ENCODE results near the gene S100A7. TPM values are rescaled to one million over a fixed set of nuclear protein-coding genes. Genes with fewer than 3 reads are reported as not detected.

The S100A7 gene
- polyA plus RNA-seq, 3 donors: not detected

DNA sequence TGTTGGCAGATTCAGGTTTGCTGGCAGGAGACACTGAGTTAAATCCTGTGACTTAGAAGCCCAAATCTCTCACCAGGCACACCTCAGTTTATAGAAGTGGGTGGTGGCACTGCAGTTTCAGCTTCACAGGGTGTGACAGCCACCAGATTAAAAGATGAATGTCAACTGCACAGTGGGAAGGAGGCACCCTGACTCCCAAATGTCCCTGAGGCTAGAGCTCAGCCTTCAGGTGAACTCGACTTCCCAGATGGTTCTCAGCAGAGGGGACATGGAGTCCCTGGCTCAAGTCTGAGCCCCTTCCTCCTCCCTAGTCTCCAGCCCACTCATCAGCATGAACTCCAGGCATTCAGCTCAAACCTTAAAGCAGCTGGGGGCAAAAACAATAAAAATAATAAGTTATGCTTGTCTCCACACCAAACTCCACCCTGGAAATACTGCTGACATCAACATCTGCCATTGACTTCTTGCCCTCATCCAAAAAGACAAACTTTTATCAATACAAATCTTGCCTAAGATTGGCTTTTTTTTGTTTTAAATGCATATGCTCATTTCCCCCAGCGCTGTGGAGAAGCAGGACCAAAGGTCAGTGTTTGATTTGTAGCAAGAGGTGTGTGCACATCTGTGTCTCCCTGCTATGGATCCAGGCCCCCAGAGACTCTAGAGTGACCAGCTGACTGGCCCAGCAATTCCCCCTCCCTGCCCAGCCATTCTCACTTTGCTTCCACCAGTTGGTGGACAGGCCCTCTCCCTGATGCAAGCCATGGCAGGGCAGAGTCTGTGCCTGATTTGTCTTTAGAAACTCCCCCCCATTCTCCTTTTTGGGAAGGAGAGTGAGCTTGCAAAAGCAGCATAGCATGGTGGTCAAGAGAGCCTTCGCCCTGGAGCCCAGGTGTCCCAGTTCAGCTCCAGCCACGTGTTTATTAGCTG, 18.5 kb upstream of the S100A7 start:
- intact Hi-C loops (cut with micrococcal nuclease): no loop called here
- Histone ChIP-seq H3K27ac (ENCODE audit: low read depth in 1 of 2, low read length in 2 of 2) (no peak overlapping the region), H3K36me3 (replicated peaks in 1 of 2; ENCODE audit: control insufficient read depth in 1 of 2, insufficient read depth in 2 of 2, low read length in 2 of 2) (no peaks in the 10 kb centered on the region), H3K9me3 (replicated peaks in 1 of 2; ENCODE audit: control insufficient read depth in 1 of 2, insufficient read depth in 1 of 2, low read length in 2 of 2) (peaks cover 0 to under 1% of the 10 kb centered on the region in 2 donors), H3K27me3 (ENCODE audit: control insufficient read depth in 2 of 2, insufficient read depth in 2 of 2, low read length in 2 of 2) (peaks cover 0 to 10% of the 10 kb centered on the region in 2 donors), H3K4me1 (ENCODE audit: control insufficient read depth in 1 of 2, insufficient read depth in 2 of 2, low read length in 2 of 2) (no peaks in the 10 kb centered on the region), H3K4me2 (replicated peaks; ENCODE audit: extremely low read depth, low read length, poor library complexity, severe bottlenecking) (no peak overlapping the region), H3K79me2 (ENCODE audit: insufficient read depth, low read length) (no peaks in the 10 kb centered on the region), H2AFZ (ENCODE audit: insufficient read depth, low read depth, low read length, poor library complexity, severe bottlenecking) (no peak overlapping the region), H3K9ac (ENCODE audit: insufficient read depth, low read length, poor library complexity, severe bottlenecking) (no peak overlapping the region), H4K20me1 (ENCODE audit: insufficient read depth, low read length) (no peaks in the 10 kb centered on the region), H3K4me3 (replicated peaks in 1 of 3; ENCODE audit: low read depth in 2 of 3, low read length in 3 of 3) (no peak overlapping the region)
- Mint-ChIP-seq H3K27ac (peak overlapping the region in 1 of 7 donors; percentile 32), H3K4me3 (peak overlapping the region in 1 of 2 donors; percentile 18), H3K27me3 (ENCODE audit: low read depth in 3 of 3) (peaks cover 19 to 30% (median 29%) of the 10 kb centered on the region in 3 donors), H3K4me1 (no peaks in the 10 kb centered on the region), H3K9me3 (peaks cover 0 to 4% (median 2%) of the 10 kb centered on the region in 7 donors), H3K36me3 (no peaks in the 10 kb centered on the region)
- no peak for DNase-seq
- no peak for TF ChIP-seq CTCF (IDR thresholded peaks at IDR 0.05)
- 86% methylated on average over 1 of the region's 4 CpGs for WGBS (ENCODE audit: insufficient coverage)

DNA sequence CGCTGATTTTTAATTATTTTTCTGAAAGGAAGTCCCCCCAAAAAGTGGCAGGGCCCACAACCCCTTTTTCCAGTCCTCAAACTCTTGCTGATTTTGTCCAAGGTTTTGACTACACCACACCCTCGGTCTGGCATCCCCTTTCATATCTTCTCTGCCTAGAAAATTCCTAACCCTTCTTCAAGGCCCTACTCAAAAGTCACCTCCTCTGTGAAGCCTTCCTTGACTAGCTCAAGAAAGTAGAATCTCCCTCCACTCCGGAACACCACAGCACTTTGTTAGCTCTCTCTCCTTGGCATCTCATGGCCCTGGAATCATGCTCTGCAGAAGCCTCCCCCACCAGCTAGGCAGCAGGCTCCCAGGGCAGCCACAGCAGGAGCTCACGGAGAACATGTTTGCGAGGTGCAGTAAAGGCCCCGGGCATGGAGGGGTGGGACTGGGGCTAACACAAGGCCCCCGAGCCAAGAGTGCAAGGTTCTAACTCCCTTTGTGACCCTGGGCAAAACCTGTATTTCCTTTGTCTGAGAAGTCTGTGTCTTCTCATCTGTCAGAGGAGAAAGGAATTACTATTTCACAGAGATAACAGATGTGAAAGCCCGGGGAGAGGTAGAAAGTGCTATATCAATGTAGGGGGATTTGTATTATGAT, 17.7 kb upstream of the S100A7 start:
- peaks cover 0 to 10% (median 8%) of the 10 kb centered on the region in 7 donors for H3K9me3 Mint-ChIP-seq
- Histone ChIP-seq H3K79me2 (ENCODE audit: insufficient read depth, low read length) (no peaks in the 10 kb centered on the region), H3K4me2 (replicated peaks; ENCODE audit: extremely low read depth, low read length, poor library complexity, severe bottlenecking) (no peak overlapping the region), H3K27me3 (ENCODE audit: control insufficient read depth in 2 of 2, insufficient read depth in 2 of 2, low read length in 2 of 2) (peaks cover 0 to 10% of the 10 kb centered on the region in 2 donors), H3K9ac (ENCODE audit: insufficient read depth, low read length, poor library complexity, severe bottlenecking) (no peak overlapping the region), H3K9me3 (replicated peaks in 1 of 2; ENCODE audit: control insufficient read depth in 1 of 2, insufficient read depth in 1 of 2, low read length in 2 of 2) (peaks cover 4 to 8% of the 10 kb centered on the region in 2 donors), H2AFZ (ENCODE audit: insufficient read depth, low read depth, low read length, poor library complexity, severe bottlenecking) (no peak overlapping the region), H3K4me1 (ENCODE audit: control insufficient read depth in 1 of 2, insufficient read depth in 2 of 2, low read length in 2 of 2) (no peaks in the 10 kb centered on the region), H3K27ac (ENCODE audit: low read depth in 1 of 2, low read length in 2 of 2) (no peak overlapping the region), H3K36me3 (replicated peaks in 1 of 2; ENCODE audit: control insufficient read depth in 1 of 2, insufficient read depth in 2 of 2, low read length in 2 of 2) (no peaks in the 10 kb centered on the region), H3K4me3 (replicated peaks in 1 of 3; ENCODE audit: low read depth in 2 of 3, low read length in 3 of 3) (no peak overlapping the region), H4K20me1 (ENCODE audit: insufficient read depth, low read length) (no peaks in the 10 kb centered on the region)
- peaks cover 17 to 27% (median 26%) of the 10 kb centered on the region in 3 donors for H3K27me3 Mint-ChIP-seq (ENCODE audit: low read depth in 3 of 3)
- no peaks in the 10 kb centered on the region for H3K4me1 Mint-ChIP-seq
- intact Hi-C loops (cut with micrococcal nuclease): no loop called here
- 66% methylated on average over 4 of the region's 8 CpGs for WGBS (ENCODE audit: insufficient coverage)
- TF ChIP-seq CTCF (IDR thresholded peaks at IDR 0.05): no peak
- H3K4me3 Mint-ChIP-seq: no peak overlapping the region
- no peak for DNase-seq
- no peaks in the 10 kb centered on the region for H3K36me3 Mint-ChIP-seq
- H3K27ac Mint-ChIP-seq: no peak overlapping the region

Measured in CD14-positive monocyte (primary cell).